Ecto neural progenitor cell (in vitro differentiated cells): ENCODE results near the gene EDARADD.

Source experiments
- DNase-seq: peaks from one replicate; pipeline ENCODE4 v3.0.0-alpha.2; 2018; ENCODE audit warnings: low spot score

EDARADD gene

DNA sequence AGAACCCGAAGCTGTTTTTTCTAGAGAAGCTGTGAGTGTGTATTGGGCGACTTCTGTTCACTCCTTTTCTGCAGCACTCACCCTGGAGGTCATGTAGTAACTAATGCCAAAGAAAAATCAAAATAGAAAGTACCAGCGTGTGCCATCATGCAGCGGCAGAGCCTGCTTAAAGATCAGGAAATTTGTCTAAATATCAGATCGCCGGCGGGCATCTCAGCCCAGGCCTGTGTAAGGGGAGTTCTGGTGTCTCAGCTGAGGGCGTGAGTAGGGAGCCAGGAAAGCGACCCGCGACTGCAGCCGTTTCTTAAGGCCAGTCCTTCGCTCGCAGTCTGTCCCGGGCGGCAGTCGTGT, 768 bp downstream of the EDARADD start:
- no peak for DNase-seq

DNA sequence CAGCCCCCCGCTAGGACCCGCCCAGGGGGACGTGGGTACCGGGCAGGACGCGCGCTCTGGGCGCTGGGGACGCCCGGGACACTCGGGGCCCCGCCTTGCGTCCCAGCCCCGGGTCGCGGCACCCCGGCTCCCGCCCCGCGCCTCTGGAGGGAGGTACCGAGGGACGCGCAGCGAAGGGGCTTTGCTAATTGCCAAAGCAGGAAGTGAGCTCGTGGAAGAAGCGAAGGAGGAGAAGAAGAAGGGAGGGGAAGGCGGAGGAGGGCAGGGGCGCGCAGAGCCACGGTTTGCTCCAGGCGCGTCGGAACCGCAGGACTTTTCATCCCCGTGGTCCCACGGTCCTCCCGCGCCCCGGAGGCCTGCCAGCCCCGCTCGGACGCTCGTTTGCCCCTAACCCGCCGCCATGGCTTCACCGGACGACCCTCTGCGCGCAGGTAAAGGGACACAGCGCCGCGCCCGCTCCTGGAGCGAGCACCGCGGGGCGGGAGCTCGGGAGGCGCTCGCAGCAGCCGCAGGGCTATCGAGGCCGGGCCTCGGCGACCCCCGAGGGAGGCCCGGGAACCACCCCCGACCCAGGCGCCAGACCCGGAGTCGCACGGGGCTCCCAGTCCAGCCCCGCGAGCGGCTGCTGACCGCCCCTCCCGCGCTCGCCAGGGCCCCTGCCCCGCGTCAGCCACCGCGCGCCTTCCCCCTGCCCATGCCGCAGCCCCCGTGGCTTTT, 1.3 kb downstream of the EDARADD start:
- DNase-seq, result peak; percentile 72

DNA sequence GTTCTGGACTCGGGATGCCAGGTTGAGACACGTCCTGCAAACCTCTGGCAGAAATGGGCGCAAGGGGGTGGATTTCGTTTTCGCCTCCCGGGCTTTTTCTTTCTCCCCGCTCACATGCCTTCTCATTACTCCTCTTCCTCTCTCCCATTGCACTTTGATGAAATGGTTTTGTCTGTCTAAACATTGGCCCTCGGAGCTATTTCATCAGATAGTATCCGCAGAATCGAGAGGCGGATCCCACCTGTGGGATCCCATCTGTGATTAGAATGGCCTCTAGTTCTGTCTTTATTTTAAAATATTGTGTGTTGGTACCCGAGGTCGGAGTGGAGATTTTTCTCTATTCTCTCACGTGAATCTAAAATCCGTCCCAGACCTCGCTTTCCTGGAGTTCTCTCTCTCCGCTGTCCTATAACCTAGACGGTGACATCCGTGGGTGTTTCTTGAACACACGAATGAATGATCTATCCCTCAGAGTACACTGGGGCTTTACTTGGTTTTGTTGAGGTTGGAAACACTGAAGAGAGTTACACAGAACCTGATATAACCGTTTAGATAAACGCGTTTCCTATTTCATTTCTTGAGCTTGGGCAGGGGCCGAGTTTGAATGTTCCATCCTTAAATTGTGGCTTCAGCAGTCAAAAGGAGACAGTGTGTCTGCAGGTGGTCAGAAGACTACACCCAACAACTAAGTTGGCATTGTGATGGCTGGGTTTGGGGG, 2.0 kb downstream of the EDARADD start:
- DNase-seq, result no peak

DNA sequence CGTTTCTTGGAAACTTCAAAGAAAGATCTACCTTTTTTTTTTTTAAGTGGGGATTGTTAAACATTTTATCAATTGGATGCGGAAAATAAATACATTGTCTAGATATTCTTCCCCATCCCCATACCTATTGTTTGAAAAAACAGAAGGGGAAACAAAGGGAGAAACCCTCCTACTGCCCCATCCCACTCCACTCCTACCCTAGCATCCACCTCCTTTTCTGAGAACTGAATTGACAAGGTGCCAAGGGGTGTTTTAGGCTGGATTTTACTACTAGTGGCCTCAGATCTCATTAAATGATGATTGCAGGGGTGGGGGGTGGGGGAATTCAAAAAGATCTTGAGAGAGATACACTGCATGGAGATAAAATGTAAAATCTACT, 2.6 kb downstream of the EDARADD start:
- DNase-seq, result no peak

DNA sequence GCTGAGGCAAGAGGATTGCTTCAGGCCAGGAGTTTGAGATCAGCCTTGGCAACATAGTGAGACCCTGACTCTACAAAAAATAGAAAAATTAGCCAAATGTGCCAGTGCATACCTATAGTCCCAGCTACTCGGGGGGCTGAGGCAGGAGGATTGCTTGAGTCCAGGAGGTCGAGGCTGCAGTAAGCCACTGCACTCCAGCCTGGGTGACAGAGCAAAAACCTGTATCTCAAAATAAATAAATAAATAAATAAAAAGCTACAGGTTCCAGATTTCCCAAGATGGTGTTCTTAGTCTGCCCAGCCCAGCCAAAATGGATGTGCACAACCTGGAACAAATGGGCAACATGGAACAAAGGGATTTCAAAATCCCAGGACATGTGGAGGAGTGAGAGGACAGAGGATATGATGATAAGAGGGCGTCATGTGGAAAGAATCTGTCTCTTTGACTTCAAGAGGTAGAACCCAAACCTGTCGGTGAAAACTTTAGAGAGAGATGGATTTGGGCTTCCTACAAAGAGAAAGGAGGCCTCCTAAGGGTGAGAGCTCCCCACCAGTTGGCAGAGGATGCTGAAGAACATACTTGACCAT, 3.2 kb downstream of the EDARADD start:
- no peak for DNase-seq

DNA sequence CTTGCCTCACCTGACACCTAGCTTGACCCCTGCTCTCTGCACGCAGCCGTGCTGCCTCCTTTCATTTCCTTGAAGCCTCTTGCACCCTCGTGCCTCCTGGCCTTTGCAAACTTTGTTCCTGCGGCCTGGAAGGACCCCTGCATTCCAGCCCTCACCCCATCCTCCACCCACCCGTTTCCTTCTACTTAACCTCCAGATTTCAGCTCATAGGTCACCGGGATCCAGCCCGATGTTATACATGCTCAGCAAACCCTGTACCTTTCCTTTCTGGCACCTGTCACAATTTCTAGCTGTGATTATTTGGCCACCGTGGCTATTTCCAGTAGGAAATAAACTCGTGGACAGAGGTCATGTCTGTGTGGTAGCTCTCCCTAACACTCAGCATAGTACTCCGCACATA, 4.5 kb downstream of the EDARADD start:
- DNase-seq, result no peak

DNA sequence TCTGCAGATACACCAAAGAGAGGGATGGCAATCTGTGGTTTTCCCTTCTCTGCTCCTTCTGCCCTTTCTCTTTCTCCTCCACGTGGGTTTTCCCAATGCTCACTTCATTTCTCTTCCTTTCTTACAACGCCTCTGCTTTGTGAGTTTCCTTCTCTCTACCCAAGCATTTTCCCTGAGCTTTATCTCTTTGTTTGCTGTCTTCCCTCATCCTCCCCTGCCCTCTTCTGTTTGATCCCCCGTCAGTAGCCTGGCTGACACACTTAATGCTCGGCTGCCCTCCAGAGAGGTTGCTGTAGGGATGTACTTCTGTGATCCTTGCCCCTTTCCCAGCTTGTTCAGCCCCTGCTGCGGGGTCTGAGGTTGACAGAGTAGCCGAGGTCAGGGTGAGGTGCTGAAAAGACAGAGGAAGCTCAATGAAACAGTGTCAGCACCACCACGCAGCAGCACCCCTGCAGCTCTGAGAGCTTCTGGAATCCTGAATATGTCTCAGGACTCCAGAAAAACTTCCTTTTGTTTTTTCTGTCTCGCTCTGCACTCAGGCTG, 6.0 kb downstream of the EDARADD start:
- DNase-seq, result peak; percentile 61

DNA sequence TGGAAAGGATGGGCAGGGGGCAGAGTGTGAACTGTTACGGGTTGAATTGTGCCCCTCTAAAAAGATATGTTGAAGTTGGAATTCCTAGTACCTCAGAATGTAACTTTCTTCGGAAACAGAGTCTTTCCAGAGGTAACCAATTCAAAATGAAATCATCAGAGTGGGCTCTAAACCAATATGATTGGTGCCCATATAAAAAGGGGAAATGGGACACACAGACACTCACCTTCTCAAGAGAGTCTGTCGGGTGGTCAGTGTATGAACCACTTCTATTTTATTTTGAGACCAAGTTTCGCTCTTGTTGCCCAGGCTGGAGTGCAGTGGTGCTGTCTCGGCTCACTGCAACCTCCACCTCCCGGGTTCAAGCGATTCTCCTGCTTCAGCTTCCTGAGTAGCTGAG, 7.6 kb downstream of the EDARADD start:
- no peak for DNase-seq

DNA sequence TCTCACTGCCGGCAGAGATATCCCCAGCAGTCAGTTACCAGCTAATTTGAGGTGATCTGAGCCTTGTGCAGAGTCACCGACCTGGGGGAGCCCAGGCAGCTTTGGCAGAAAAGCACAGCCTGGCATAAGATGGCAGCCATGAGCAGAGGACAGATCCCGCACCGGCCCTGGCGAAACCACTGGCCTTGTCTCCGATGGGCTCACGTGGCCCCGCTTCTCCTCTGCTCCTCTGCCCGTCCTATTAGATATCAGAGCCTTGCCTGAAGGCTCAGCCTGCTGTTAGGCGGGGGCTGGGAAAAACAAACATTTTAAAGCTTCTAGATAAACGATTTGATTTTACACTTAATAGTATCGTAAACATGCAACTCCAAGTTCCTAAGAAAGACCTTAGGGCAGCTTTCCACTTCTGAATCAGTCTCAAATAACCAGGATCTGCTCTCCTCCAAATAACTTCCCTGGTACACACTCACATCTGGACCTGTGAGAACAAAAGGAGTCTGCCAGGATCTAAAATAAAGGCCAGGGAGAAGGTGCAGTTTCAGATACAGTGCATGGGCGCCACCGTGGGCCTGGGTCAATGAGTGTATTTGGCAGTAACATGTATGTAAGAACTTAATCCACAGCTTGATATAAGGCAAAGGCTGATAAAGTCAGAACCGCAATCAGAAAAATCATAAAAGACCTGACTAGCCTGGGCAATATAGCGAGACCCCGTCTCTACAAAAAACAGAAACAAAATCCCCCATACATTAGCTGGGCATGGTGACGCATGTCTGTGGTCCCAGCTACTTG, 10.0 kb downstream of the EDARADD start:
- DNase-seq, result no peak

DNA sequence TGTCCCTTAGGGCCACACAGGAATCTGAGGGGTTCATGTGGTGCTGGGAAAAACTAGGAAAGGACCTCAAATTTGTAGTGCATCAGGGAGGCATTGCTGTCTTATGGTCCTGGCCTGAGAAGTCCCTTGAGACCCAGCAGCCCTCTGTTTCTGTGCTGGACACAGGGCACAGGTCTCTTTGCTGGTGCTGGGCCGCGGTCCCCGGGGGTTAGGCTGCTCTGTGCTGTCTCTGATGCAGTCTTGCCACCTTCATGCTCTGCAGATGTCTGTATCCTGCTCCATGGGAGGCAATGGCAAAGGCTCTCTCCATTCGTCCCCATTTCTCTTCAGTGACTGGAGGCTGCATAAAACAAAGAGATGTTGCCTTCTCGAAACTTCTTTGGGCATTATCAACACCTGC, 13.0 kb downstream of the EDARADD start:
- DNase-seq, result no peak

DNA sequence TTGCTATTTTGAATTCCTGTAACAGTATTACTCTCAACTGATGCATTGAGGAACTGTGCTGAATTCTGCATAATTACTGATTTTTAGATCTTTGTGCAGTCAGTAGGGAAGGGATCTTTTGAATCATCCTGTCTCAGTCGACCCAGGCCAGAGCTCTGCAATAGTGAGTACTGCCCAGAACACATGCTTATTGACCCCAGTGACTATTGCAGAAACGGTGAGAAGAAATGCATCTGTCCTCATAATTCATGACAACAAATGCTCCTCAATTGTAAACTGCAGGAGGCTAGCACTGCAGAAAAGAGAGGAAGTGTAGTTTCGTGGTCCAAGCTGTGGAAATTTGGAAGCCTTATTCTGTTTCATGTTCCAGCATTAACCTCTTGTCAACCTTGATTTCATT, 19.6 kb downstream of the EDARADD start:
- DNase-seq, result no peak

DNA sequence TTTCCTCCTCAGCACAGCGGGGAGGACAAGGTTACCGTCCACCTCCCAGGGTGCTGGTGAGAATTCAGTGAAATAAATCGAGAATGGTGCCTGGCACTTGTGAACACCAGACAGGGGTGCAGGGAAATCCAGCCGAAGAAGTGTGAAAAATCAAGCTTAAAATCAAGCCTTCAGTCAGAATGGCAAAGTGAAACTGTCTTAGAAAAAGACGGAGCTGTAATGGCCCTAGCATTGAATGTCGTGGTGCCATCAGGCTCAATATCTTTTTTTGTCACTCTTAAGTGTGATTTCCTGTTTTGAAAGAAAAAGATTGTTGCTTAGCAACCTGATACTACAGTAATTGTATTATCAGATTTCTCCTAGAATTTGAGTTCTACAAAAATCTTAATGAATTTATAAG, 22.1 kb downstream of the EDARADD start:
- no peak for DNase-seq

DNA sequence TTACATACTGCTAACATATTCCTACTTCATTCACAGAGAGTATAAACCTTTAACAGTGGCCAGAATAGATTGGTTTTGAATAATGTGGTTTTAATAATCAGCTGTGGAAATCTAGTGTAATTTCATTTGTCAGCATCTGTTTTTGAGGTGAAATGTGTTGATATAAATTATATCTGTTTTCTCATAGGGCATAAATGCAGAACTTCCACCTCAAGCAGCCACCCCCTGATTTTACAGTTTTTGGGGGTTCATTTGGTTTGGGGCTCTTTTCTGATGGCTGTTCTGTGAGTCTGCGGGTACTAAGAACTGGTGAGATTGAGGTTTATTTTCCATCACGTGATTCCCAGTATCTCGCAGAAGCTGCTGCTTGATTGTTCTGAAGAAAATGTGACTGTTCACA, 23.2 kb downstream of the EDARADD start:
- no peak for DNase-seq

DNA sequence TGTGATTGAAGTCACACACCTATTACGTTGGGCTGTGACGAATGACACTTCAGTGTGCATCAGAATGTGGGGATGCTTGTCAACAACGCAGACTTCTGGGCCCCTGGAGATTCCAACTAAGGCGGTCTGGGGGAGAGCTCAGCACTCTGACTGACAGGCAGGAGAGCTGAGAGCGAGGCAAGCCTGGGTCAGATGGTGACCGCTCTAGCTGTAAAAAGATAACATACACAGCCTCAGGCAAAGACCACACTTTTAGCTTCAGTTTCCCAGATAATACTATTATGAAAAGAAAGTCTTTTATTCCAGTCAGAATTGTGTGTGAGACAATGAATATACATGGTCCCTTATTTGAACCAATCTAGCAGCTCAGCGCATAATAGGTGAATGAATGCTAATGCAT, 25.4 kb downstream of the EDARADD start:
- DNase-seq, result no peak

DNA sequence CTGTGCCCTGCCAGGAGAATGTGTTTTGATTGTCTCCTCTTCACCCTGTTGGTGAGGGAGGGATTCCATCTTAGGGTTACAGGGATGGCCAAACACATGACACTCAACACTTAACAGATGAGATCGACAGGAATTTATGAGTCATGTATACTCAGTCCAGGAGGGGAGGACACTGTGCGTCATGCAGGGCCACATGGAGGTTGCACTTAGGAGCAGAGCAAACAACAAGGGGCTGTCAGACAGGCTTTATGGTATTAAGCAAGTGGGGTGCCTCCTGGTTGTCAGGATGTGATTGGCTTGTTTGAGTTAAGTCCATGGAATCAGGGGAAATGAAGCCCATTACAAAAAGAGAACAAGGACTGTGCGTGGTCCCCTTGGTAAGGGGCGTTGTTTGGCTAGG, 26.9 kb downstream of the EDARADD start:
- peak; percentile 8 for DNase-seq

DNA sequence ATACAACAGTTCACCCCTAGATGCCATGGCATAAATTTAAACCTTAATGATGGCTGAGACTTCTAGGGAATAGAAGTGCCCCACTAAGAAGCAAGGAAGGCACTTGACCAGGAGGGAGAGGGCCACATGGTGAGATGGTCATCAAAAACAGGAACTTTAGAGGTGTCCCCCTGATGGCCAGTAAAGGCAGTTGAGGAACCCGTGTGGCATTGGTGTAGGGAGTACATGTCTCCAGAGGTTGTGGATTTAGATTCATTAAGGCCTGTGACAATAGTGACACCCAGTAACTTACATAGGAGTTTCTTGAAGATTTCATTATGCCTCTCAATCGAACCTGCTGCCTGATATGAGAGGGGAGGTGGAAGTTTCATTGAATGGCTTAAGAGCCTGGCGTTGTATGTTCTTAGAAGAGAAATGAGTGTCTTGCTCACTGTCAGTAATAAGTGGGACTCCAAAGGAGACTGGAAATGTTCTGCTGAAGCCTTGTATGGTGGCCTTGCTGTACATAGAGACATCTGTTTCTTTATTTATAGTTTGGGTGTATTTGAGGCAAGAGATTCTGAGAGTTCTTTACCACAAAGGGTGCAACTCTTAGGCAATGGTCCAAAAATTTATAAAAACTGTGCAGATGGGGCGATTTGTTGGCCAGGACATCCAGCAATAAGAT, 27.9 kb downstream of the EDARADD start:
- no peak for DNase-seq

DNA sequence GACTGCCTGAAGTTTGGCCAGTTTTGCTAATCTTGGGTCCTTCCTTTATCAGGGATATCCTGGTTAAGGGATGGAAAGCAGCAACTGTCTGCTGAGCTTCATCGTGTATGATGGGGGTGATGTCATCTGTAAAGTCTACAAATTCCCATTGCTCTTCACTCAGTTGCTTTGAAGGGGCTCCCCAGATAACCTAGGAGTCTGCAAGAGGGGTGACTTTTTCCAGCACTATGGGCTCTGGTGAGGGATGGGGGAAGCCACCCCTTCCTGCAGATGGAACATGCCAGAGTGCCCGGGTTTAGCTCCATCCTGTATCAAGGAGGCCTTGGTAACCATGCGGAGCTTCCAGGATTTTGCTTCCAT, 28.4 kb downstream of the EDARADD start:
- no peak for DNase-seq

DNA sequence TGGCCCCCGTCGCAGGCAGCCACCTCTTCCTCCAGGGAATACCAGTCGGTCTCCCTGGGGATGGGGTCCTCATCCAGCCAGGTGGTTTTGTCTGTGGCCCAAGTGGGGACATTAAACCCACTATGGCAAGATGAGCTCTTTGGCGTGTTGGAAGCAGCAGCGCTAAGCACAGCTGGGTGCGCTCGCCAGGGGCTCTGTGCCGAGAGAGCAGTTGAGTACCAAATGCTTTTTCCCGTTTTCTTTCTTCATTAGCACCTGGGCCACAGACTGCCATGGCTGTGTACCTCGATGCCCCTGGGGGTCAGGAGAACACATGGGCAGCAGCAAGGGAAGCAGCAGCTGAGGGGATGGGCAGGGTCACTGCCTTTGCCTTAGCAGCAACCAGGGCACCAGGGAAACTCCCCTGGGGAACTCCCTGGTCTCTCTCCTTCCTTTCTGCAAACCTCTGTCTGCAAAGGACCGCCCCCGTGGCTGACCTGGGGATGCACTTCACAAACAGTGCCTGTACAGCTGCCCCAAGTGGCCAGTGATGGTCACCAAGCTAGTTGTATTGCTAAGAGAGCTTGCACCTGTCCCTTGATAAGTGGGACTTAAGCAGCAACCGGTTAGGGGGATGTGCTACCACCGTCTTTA, 31.1 kb downstream of the EDARADD start:
- DNase-seq, result no peak

DNA sequence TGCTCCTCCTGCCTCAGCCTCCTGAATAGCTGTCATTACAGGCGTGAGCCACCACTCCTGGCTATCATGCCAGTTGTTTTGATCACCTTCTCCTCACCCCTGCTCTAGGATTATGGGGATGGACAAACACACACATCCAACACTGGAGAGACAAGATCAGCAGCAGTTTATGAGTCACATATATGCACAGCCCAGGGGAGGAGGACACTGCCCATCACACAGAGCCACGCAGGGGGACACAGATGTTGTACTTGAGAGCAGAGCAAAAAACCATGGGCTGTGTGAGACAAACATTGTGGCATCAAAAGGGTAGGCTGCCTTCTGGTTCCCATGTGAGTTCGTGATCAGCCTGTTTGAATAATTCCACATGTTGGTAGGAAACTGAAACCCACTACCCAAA, 32.1 kb downstream of the EDARADD start:
- DNase-seq, result no peak

DNA sequence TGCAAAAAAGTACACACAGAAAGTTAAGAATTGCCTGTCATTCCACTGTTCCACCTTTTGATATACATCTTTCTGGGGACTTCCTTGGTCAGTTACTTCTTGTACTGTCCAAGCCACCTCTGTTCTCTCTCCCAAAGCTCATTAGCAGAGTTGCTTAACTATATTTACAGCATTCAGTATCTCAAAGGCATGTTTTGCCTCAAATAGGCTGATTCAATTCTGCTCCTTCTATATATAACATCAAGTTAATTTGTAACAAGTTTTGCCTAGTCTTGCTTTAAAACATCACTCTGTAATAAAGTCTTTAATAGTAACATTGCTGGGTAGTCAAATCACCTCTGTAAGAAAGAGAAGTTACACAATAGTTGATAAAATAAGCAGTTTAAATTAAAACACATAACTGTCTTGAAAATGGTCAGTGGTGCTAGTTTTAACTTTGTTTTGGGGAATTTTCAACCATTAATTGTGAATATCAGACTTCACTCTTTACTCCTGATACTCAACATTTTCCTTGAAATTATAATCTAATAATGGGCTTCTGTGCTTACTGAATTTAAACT, 35.7 kb downstream of the EDARADD start:
- no peak for DNase-seq

DNA sequence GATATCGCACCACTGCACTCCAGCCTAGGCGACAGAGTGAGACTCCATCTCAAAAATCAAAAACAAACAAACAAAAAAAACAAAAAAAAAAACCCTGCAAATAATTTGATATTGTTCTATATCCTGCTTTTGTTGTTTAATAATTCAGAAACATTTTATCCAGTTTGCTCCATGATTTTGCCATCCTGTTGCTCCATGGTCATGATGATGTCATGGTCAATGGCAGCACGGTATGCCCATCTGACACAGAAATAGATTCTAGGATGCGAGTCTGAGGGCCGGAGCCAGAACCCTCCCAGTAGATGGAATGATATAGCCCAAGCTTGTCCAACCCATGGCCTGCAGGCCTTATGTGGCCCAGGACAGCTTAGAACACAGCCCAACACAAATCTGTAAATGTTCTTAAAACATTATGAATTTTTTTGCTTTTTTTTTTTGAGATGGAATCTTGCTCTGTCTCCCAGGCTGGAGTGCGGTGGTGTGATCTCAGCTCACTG, 39.8 kb downstream of the EDARADD start:
- no peak for DNase-seq
